ENCODE results near the gene BLM. TPM values are rescaled to one million over a fixed set of nuclear protein-coding genes. Genes with fewer than 3 reads are reported as not detected.

Gene BLM
- total and polyA plus RNA-seq, 4 donors: 2.2 to 8.7 (median 3.8) TPM

GRCh38 chr15:90817117-90818057, 100.2 kb downstream of the BLM start:
- Histone ChIP-seq H3K36me3 (ENCODE audit: control insufficient read depth in 4 of 4, insufficient read depth in 4 of 4, low read length in 4 of 4) (no peaks in the 10 kb centered on the region), H3K9ac (ENCODE audit: insufficient read depth in 1 of 2, low read length in 2 of 2) (no peak overlapping the region), H3K27ac (ENCODE audit: low read depth in 1 of 2, low read length in 1 of 2) (no peak overlapping the region), H3K4me3 (no peak overlapping the region), H3K4me1 (ENCODE audit: control insufficient read depth in 5 of 5, insufficient read depth in 5 of 5, low read length in 5 of 5) (peaks cover 0 to 13% (median 2%) of the 10 kb centered on the region in 5 donors), H3K27me3 (ENCODE audit: control insufficient read depth in 3 of 3, insufficient read depth in 3 of 3, low read length in 2 of 3) (no peaks in the 10 kb centered on the region), H3K9me3 (ENCODE audit: control insufficient read depth in 4 of 4, insufficient read depth in 3 of 4, low read length in 3 of 4) (no peaks in the 10 kb centered on the region)
- ATAC-seq (ENCODE audit: insufficient read depth, low FRiP score): no peak
- TF ChIP-seq, protein P1, sequence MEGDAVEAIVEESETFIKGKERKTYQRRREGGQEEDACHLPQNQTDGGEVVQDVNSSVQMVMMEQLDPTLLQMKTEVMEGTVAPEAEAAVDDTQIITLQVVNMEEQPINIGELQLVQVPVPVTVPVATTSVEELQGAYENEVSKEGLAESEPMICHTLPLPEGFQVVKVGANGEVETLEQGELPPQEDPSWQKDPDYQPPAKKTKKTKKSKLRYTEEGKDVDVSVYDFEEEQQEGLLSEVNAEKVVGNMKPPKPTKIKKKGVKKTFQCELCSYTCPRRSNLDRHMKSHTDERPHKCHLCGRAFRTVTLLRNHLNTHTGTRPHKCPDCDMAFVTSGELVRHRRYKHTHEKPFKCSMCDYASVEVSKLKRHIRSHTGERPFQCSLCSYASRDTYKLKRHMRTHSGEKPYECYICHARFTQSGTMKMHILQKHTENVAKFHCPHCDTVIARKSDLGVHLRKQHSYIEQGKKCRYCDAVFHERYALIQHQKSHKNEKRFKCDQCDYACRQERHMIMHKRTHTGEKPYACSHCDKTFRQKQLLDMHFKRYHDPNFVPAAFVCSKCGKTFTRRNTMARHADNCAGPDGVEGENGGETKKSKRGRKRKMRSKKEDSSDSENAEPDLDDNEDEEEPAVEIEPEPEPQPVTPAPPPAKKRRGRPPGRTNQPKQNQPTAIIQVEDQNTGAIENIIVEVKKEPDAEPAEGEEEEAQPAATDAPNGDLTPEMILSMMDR (IDR thresholded peaks at IDR 0.05; ENCODE audit: control extremely low read depth, extremely low read depth): no peak
- WGBS, 2 donors: 83 to 88% methylated on average over 14 of the region's 14 CpGs
- DNase-seq: no peak

DNA sequence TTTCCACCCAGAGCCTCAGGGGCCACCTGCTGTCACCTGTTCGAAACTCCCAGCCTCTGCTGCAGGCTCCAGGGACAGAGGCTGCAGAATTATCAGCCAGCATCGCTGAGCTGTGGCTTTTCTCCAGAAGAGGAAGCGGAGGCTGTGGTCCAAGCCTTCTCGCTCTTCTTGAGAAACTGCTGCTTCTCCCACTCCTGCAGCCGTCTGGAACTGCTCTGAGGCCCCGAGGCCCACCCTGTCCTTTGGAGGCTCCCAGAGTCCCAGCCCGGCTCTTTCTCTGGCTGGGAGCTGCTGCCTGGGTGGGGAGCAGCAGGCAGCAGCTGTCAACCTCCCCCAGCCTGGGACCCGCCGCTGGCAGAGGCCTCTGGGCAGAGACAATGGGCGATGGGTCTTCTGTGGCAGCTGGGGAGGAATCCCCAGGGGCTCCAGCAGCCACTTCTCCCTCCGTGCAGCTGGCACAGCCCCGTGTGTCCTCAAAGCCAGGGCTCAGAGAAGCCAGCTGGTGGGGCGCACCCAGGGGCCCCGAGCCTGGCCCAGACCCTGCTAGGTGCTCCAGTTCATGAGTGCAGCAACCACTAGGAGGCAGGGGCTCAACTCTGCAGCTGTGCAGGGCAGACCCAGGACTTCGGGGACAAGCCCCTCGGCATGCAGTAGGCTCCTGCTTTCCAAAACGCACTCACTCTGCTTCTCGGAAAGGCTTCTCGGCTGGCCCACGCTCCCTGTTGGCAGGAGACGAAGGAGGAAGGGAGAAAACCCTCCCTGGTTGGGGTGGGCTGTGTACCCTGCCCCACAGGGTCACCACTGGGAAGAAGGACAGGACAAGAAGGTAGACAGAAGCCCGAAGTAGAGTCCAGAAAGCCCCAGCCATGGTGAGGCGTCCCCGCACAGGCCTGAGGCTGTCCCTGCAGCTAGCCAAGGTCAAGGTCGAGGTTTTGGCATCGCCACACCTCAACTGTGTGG, 101.4 kb downstream of the BLM start:
- peaks cover 0 to 13% (median 2%) of the 10 kb centered on the region in 5 donors for H3K4me1 ChIP-seq (ENCODE audit: control insufficient read depth in 5 of 5, insufficient read depth in 5 of 5, low read length in 5 of 5)
- no peak for ATAC-seq (ENCODE audit: insufficient read depth, low FRiP score)
- H3K4me3 ChIP-seq: no peak overlapping the region
- H3K9ac ChIP-seq (ENCODE audit: insufficient read depth in 1 of 2, low read length in 2 of 2): no peak overlapping the region
- H3K9me3 ChIP-seq (ENCODE audit: control insufficient read depth in 4 of 4, insufficient read depth in 3 of 4, low read length in 3 of 4): no peaks in the 10 kb centered on the region
- no peak overlapping the region for H3K27ac ChIP-seq (ENCODE audit: low read depth in 1 of 2, low read length in 1 of 2)
- H3K36me3 ChIP-seq (ENCODE audit: control insufficient read depth in 4 of 4, insufficient read depth in 4 of 4, low read length in 4 of 4): no peaks in the 10 kb centered on the region
- H3K27me3 ChIP-seq (ENCODE audit: control insufficient read depth in 3 of 3, insufficient read depth in 3 of 3, low read length in 2 of 3): no peaks in the 10 kb centered on the region
- WGBS, 2 donors: 49 to 68% methylated on average over 23 to 26 of the region's 26 CpGs
- DNase-seq: peak in 2 of 3 donors; percentile 12 to 54
- TF ChIP-seq, protein P1 (IDR thresholded peaks at IDR 0.05; ENCODE audit: control extremely low read depth, extremely low read depth): no peak

- Histone ChIP-seq H3K4me1 (ENCODE audit: control insufficient read depth in 5 of 5, insufficient read depth in 5 of 5, low read length in 5 of 5) (peaks cover 0 to 13% (median 2%) of the 10 kb centered on the region in 5 donors), H3K4me3 (no peak overlapping the region), H3K27me3 (ENCODE audit: control insufficient read depth in 3 of 3, insufficient read depth in 3 of 3, low read length in 2 of 3) (no peaks in the 10 kb centered on the region), H3K36me3 (ENCODE audit: control insufficient read depth in 4 of 4, insufficient read depth in 4 of 4, low read length in 4 of 4) (no peaks in the 10 kb centered on the region), H3K9ac (ENCODE audit: insufficient read depth in 1 of 2, low read length in 2 of 2) (no peak overlapping the region), H3K27ac (ENCODE audit: low read depth in 1 of 2, low read length in 1 of 2) (no peak overlapping the region), H3K9me3 (ENCODE audit: control insufficient read depth in 4 of 4, insufficient read depth in 3 of 4, low read length in 3 of 4) (no peaks in the 10 kb centered on the region)
- ATAC-seq (ENCODE audit: insufficient read depth, low FRiP score) (no peak), DNase-seq (no peak)
- WGBS, 2 donors: 93 to 95% methylated on average over 6 of the region's 6 CpGs
- TF ChIP-seq, protein P1 (IDR thresholded peaks at IDR 0.05; ENCODE audit: control extremely low read depth, extremely low read depth): no peak
These were observed 102.2 kb downstream of the BLM start for GRCh38 chr15:90819390-90819789.

Data from lung (tissue), 12 donors.